ENCODE data around the gene IRF7.
"Not testable (repeated sequence)": the region's sequence is repeated elsewhere in the genome, so short reads cannot be mapped to it uniquely, and the experiment has no call there.

Gene IRF7

GRCh38 chr11:650482-650881 is 34.7 kb upstream of the IRF7 start:
- Histone ChIP-seq H3K27me3 (ENCODE audit: low read depth) (no peaks in the 10 kb centered on the region), H3K4me3 (no peak overlapping the region), H3K9me3 (no peaks in the 10 kb centered on the region), H3K36me3 (replicated peaks) (peaks cover 16% of the 10 kb centered on the region), H3K4me1 (no peaks in the 10 kb centered on the region)
- DNase-seq (ENCODE audit: low spot score in 2 of 2): no peak
- in situ Hi-C loops (cut with MboI; ENCODE audit: low sequenced_read_pairs): no loop called here

DNA sequence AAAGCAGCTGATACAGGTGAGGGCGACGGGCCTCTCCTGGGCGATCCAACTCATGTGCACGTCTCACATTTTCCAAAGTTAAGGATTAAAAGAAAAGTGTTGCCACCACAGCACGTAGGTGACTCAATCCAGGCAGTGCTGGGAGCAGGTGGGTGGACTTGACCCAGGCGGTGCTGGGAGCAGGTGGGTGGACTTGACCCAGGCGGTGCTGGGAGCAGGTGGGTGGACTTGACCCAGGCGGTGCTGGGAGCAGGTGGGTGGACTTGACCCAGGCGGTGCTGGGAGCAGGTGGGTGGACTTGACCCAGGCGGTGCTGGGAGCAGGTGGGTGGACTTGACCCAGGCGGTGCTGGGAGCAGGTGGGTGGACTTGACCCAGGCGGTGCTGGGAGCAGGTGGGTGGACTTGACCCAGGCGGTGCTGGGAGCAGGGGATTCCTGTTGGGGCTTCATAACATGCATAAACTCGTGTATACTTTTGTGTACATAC is 32.0 kb upstream of the IRF7 start:
- H3K9me3 ChIP-seq; DNase-seq (ENCODE audit: low spot score in 2 of 2); H3K4me1 ChIP-seq; H3K27me3 ChIP-seq (ENCODE audit: low read depth); H3K4me3 ChIP-seq: not testable (repeated sequence)
- in situ Hi-C loops (cut with MboI; ENCODE audit: low sequenced_read_pairs): loop anchor here (10.0 kb wide), 1 partner anchor 117 kb away; no protein-coding TSS in a partner anchor
- peaks cover 23% of the 10 kb centered on the region for H3K36me3 ChIP-seq (replicated peaks)

DNA sequence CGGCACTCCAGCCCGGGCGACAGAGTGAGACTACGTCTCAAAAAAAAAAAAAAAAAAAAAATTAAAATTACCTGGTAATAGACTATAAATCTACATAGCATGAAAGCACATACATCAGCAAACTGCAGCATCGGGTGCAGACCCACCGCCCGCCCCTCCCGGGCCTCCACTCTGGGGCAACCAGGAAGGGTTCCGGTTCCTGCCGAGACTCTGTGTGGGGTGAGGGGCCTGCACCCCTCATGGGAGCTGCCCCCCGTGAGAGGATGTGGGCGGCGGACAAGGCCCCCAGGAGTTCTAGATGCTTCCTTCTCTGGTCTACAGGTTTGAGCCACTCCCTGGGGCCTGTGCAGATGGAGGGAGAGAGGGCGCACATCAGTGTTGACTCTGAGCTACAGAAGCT is 30.5 kb upstream of the IRF7 start:
- DNase-seq (ENCODE audit: low spot score in 2 of 2): no peak
- H3K4me3 ChIP-seq: no peak overlapping the region
- no peaks in the 10 kb centered on the region for H3K4me1 ChIP-seq
- no peaks in the 10 kb centered on the region for H3K27me3 ChIP-seq (ENCODE audit: low read depth)
- no peaks in the 10 kb centered on the region for H3K9me3 ChIP-seq
- in situ Hi-C loops (cut with MboI; ENCODE audit: low sequenced_read_pairs): loop anchor here (10.0 kb wide), 1 partner anchor 119 kb away; no protein-coding TSS in a partner anchor
- peaks cover 23% of the 10 kb centered on the region for H3K36me3 ChIP-seq (replicated peaks)

GRCh38 chr11:645536-645935 is 29.8 kb upstream of the IRF7 start:
- in situ Hi-C loops (cut with MboI; ENCODE audit: low sequenced_read_pairs): loop anchor here (10.0 kb wide), 1 partner anchor 119 kb away; no protein-coding TSS in a partner anchor
- Histone ChIP-seq H3K27me3 (ENCODE audit: low read depth) (no peaks in the 10 kb centered on the region), H3K4me3 (no peak overlapping the region), H3K36me3 (replicated peaks) (peaks cover 17% of the 10 kb centered on the region), H3K9me3 (no peaks in the 10 kb centered on the region), H3K4me1 (no peaks in the 10 kb centered on the region)
- no peak for DNase-seq (ENCODE audit: low spot score in 2 of 2)

GRCh38 chr11:643849-644738 is 28.3 kb upstream of the IRF7 start:
- DNase-seq (ENCODE audit: low spot score in 2 of 2): no peak
- Histone ChIP-seq H3K4me3 (no peak overlapping the region), H3K4me1 (no peaks in the 10 kb centered on the region; the same call in 1 of the 2 replicates), H3K27me3 (ENCODE audit: low read depth) (no peaks in the 10 kb centered on the region), H3K36me3 (replicated peaks) (peaks cover 10% of the 10 kb centered on the region; the same call in 1 of the 2 replicates), H3K9me3 (no peaks in the 10 kb centered on the region)
- in situ Hi-C loops (cut with MboI; ENCODE audit: low sequenced_read_pairs): loop anchor here (10.0 kb wide), 1 partner anchor 121 kb away; no protein-coding TSS in a partner anchor

GRCh38 chr11:643366-643765 is 27.6 kb upstream of the IRF7 start:
- Histone ChIP-seq H3K4me1 (peaks cover 4% of the 10 kb centered on the region), H3K4me3 (no peak overlapping the region), H3K36me3 (replicated peaks) (peaks cover 10% of the 10 kb centered on the region; the same call in 1 of the 2 replicates), H3K27me3 (ENCODE audit: low read depth) (no peaks in the 10 kb centered on the region), H3K9me3 (no peaks in the 10 kb centered on the region)
- DNase-seq (ENCODE audit: low spot score in 2 of 2): no peak
- in situ Hi-C loops (cut with MboI; ENCODE audit: low sequenced_read_pairs): loop anchor here (10.0 kb wide), 1 partner anchor 121 kb away; no protein-coding TSS in a partner anchor

- H3K4me3 ChIP-seq: no peak overlapping the region
- in situ Hi-C loops (cut with MboI; ENCODE audit: low sequenced_read_pairs): loop anchor here (10.0 kb wide), 1 partner anchor 123 kb away; no protein-coding TSS in a partner anchor
- H3K27me3 ChIP-seq (ENCODE audit: low read depth): no peaks in the 10 kb centered on the region
- peaks cover 10% of the 10 kb centered on the region; the same call in 1 of the 2 replicates for H3K36me3 ChIP-seq (replicated peaks)
- DNase-seq (ENCODE audit: low spot score in 2 of 2): no peak
- H3K4me1 ChIP-seq: peaks cover 4% of the 10 kb centered on the region
- H3K9me3 ChIP-seq: no peaks in the 10 kb centered on the region
Measured at GRCh38 chr11:641806-642370, 26.1 kb upstream of the IRF7 start.

DNA sequence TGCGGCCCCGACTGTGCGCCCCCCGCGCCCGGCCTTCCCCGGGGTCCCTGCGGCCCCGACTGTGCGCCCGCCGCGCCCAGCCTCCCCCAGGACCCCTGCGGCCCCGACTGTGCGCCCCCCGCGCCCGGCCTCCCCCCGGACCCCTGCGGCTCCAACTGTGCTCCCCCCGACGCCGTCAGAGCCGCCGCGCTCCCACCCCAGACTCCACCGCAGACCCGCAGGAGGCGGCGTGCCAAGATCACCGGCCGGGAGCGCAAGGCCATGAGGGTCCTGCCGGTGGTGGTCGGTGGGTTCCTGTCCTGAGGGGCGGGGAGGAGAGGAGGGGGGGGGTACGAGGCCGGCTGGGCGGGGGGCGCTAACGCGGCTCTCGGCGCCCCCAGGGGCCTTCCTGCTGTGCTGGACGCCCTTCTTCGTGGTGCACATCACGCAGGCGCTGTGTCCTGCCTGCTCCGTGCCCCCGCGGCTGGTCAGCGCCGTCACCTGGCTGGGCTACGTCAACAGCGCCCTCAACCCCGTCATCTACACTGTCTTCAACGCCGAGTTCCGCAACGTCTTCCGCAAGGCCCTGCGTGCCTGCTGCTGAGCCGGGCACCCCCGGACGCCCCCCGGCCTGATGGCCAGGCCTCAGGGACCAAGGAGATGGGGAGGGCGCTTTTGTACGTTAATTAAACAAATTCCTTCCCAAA is 24.4 kb upstream of the IRF7 start:
- Histone ChIP-seq H3K4me3 (no peak overlapping the region), H3K4me1 (peaks cover 4% of the 10 kb centered on the region), H3K9me3 (no peaks in the 10 kb centered on the region), H3K27me3 (ENCODE audit: low read depth) (no peaks in the 10 kb centered on the region), H3K36me3 (replicated peaks) (peaks cover 7% of the 10 kb centered on the region; the same call in 1 of the 2 replicates)
- DNase-seq (ENCODE audit: low spot score in 2 of 2): no peak
- in situ Hi-C loops (cut with MboI; ENCODE audit: low sequenced_read_pairs): loop anchor here (10.0 kb wide), 1 partner anchor 125 kb away; no protein-coding TSS in a partner anchor

DNA sequence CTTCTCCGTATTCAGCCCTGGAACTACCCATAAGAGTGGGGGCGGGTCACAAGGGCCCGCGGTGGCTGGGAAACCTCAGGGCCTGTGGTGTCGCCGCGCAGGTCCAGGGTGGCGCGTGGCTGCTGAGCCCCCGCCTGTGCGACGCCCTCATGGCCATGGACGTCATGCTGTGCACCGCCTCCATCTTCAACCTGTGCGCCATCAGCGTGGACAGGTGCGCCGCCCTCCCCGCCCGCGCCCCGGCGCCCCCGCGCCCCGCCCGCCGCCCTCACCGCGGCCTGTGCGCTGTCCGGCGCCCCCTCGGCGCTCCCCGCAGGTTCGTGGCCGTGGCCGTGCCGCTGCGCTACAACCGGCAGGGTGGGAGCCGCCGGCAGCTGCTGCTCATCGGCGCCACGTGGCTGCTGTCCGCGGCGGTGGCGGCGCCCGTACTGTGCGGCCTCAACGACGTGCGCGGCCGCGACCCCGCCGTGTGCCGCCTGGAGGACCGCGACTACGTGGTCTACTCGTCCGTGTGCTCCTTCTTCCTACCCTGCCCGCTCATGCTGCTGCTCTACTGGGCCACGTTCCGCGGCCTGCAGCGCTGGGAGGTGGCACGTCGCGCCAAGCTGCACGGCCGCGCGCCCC is 23.7 kb upstream of the IRF7 start:
- peaks cover 4% of the 10 kb centered on the region for H3K4me1 ChIP-seq
- no peaks in the 10 kb centered on the region for H3K27me3 ChIP-seq (ENCODE audit: low read depth)
- H3K9me3 ChIP-seq: no peaks in the 10 kb centered on the region
- peaks cover 4% of the 10 kb centered on the region; the same call in 1 of the 2 replicates for H3K36me3 ChIP-seq (replicated peaks)
- in situ Hi-C loops (cut with MboI; ENCODE audit: low sequenced_read_pairs): no loop called here
- no peak overlapping the region for H3K4me3 ChIP-seq
- DNase-seq (ENCODE audit: low spot score in 2 of 2): no peak

DNA sequence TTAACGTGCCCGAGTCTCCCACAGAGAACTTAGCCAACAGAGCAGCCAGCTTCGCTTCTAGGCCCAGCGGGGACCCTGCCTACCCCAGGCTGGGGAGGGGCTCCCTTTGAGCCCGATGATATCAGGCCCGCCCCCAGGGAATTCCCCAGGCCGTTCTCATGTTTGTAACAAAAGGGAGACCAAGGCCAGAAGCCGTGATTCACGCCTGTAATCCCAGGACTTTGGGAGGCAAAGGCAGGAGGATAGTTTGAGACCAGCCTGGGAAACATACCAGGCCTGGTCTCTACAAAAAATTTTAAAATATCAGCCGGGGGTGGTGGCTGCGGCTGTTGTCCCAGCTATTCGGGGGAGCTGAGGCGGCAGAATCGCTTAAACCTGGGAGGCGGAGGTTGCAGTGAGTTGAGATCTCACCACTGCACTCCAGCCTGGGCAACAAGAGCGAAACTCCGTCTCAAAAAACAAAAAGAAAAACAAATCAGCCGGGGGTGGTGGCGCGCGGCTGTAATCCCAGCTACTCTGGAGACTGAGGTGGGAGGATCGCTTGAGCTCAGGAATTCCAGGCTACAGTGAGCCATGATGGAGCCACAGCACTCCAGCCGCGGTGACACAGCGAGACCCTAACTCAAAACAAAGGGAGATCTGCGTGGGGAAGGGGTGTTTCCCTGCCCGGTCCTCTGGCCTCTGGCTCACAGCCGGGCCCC is 23.0 kb upstream of the IRF7 start:
- no peak overlapping the region for H3K4me3 ChIP-seq
- peaks cover 4% of the 10 kb centered on the region for H3K4me1 ChIP-seq
- in situ Hi-C loops (cut with MboI; ENCODE audit: low sequenced_read_pairs): no loop called here

DNA sequence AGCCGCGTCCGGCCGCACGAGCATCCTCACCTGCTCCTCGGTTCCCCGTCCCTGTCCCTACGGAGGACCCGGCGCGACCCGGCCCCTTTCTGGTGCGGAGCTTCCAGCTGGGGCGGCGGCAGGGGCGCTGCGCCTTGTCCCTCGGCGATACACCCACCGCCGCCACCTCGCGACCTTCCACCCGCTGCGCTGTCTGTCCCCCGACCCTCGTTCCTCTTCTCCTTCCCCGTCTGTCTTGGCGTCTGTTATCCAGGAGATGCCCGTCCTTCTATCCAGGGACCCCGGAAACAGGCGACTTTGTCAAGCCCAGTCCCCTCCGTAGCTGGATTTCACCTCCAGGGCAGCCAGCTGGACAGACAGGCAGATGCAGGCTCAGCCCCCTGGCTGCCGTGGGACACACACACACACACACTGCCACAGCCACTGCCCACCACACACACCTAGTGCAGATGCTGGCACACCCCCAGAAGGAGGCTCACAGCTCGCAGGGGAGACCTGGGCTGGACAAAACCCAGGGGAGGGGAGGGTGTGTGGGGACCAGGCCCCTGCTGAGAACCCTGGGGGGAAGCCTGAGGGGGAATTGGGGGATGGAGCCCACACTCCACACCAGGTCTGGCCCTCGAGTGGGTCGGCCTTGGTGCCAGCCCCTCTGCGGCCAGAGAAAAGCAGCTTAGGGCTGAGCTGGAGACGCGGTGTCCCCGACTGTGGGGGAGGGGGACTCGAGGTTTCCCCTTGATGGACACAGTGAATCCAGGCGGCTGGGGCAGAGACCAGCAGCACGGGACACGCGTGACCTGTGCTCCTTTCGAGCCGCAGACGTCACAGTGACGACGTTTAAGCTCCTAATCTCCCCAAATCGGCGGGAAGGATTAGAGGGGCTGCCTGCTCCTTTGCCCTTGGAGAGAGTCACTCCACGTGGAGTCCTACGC is 22.1 kb upstream of the IRF7 start:
- Histone ChIP-seq H3K27me3 (ENCODE audit: low read depth) (no peaks in the 10 kb centered on the region), H3K4me1 (peaks cover 4% of the 10 kb centered on the region), H3K9me3 (no peaks in the 10 kb centered on the region), H3K4me3 (no peak overlapping the region), H3K36me3 (replicated peaks) (no peaks in the 10 kb centered on the region; the same call in 1 of the 2 replicates)
- DNase-seq (ENCODE audit: low spot score in 2 of 2): no peak
- in situ Hi-C loops (cut with MboI; ENCODE audit: low sequenced_read_pairs): no loop called here

More for the DNA sequence above, 23.0 kb upstream of the IRF7 start:
- H3K36me3 ChIP-seq (replicated peaks): no peaks in the 10 kb centered on the region; the same call in 1 of the 2 replicates
- DNase-seq (ENCODE audit: low spot score in 2 of 2): peak in 1 of 2 experiments; percentile 59
- H3K9me3 ChIP-seq: no peaks in the 10 kb centered on the region
- H3K27me3 ChIP-seq (ENCODE audit: low read depth): no peaks in the 10 kb centered on the region

GRCh38 chr11:637333-637592 is 21.5 kb upstream of the IRF7 start:
- DNase-seq (ENCODE audit: low spot score in 2 of 2): no peak
- in situ Hi-C loops (cut with MboI; ENCODE audit: low sequenced_read_pairs): no loop called here
- Histone ChIP-seq H3K4me3 (no peak overlapping the region), H3K9me3 (no peaks in the 10 kb centered on the region), H3K36me3 (replicated peaks) (no peaks in the 10 kb centered on the region; the same call in 1 of the 2 replicates), H3K27me3 (ENCODE audit: low read depth) (no peaks in the 10 kb centered on the region), H3K4me1 (peaks cover 4% of the 10 kb centered on the region)

Measured in HAP-1 (cell line).